Gastrocnemius medialis (tissue), 4 donors: Measurements from ENCODE around the gene SETBP1. TPM values are rescaled to one million over a fixed set of nuclear protein-coding genes. Genes with fewer than 3 reads are reported as not detected.

Experiments used
- ATAC-seq, 2 donors: fragments of 150-250 bp; one replicate each; pipeline ENCODE4 v1.9.1; 2016
- DNase-seq, 2 donors: peaks; one replicate each; pipeline ENCODE4 v3.0.0-alpha.2; 2019
- H3K27ac ChIP-seq, 4 donors: fragments of 200-600 bp; sonication (generic); 1 replicate in 1 of 4; 2 replicates in 3 of 4; pipeline ENCODE4 v1.5.1; 2016 to 2018; ENCODE audit warnings: mild to moderate bottlenecking in 2 of 4, moderate library complexity in 1 of 4
- H3K27me3 ChIP-seq, 3 donors: fragments of 200-600 bp; sonication (generic) in 2 of 3; 1 replicate in 1 of 3; 2 replicates in 2 of 3; pipeline versions ENCODE4 v1.5.1 to v1.6.0; 2016 to 2019; ENCODE audit warnings: mild to moderate bottlenecking in 1 of 3, moderate library complexity in 1 of 3
- H3K36me3 ChIP-seq, 2 donors: fragments of 200-600 bp; sonication (generic) in 1 of 2; one replicate each; pipeline ENCODE4 v1.5.1; 2017 to 2018
- H3K4me1 ChIP-seq, 2 donors: fragments of 200-600 bp; sonication (generic) in 1 of 2; one replicate each; pipeline ENCODE4 v1.5.1; 2016 to 2017; ENCODE audit warnings: mild to moderate bottlenecking in 2 of 2
- H3K4me3 ChIP-seq, 4 donors: fragments of 200-600 bp; sonication (generic) in 3 of 4; 1 replicate in 1 of 4; 2 replicates in 3 of 4; pipeline ENCODE4 v1.5.1; 2016 to 2019; ENCODE audit warnings: mild to moderate bottlenecking in 2 of 4
- H3K9me3 ChIP-seq, 3 donors: fragments of 200-600 bp; sonication (generic) in 2 of 3; 1 replicate in 1 of 3; 2 replicates in 2 of 3; pipeline ENCODE4 v1.5.1; 2016 to 2019
- CTCF ChIP-seq, 5 experiments: fragments of 450-650 bp in 3 of 5; fragments of 200-600 bp in 2 of 5; sonication (generic) in 2 of 5; IDR thresholded peaks in 4 of 5; conservative IDR thresholded peaks in 1 of 5; 1 replicate in 4 of 5; 2 replicates in 1 of 5; pipeline ENCODE4 v1.5.1; 2016 to 2019; ENCODE audit warnings: antibody characterized with exemption in 5 of 5, mild to moderate bottlenecking in 3 of 5, moderate library complexity in 3 of 5
- POLR2A ChIP-seq, 2 donors: fragments of 450-650 bp; IDR thresholded peaks; one replicate each; pipeline ENCODE4 v1.6.1; 2017; ENCODE audit warnings: antibody characterized with exemption in 2 of 2, mild to moderate bottlenecking in 2 of 2, moderate library complexity in 2 of 2
- in situ Hi-C, 4 donors: fragments of 200-750 bp; cut with MboI; loops; one replicate each; pipeline versions ENCODE4 v1.15.0 to v1.8.0; 2017; ENCODE audit warnings: low sequenced_read_pairs in 4 of 4
- intact Hi-C: fragments of 100-400 bp; cut with DNase I; formaldehyde crosslinking; loops from one replicate; pipeline ENCODE4 v1.15.1; 2023; ENCODE audit warnings: low total_unique reads
- total RNA-seq, 4 donors: library from RNA; depleted of rRNA; stranded (reverse); fragments of >200 nt; gene quantifications; one replicate each; pipeline versions ENCODE4 v1.1.0 to v1.2.3, GENCODE V29; 2016

The SETBP1 gene
- total RNA-seq, 4 donors from 2014 or later: 9.2 to 20.0 (median 15.3) TPM

- no peak overlapping the region for H3K27ac ChIP-seq
- H3K36me3 ChIP-seq: no peaks in the 10 kb centered on the region
- TF ChIP-seq CTCF (IDR thresholded peaks at IDR 0.05 in 4 of 5, conservative IDR thresholded peaks at IDR 0.05 in 1 of 5) (no peak), POLR2A (IDR thresholded peaks at IDR 0.05) (no peak)
- H3K4me3 ChIP-seq: no peak overlapping the region
- no peak for DNase-seq
- H3K27me3 ChIP-seq: no peaks in the 10 kb centered on the region
- intact Hi-C loops (no loop called here), in situ Hi-C loops (loop anchor here in 1 of 4 donors (25.0 kb wide), 1 partner anchor 328 kb away; no protein-coding TSS in a partner anchor)
- H3K4me1 ChIP-seq: peaks cover 0 to 5% of the 10 kb centered on the region in 2 donors
- peak in 1 of 2 donors; percentile 50 for ATAC-seq
- H3K9me3 ChIP-seq: no peaks in the 10 kb centered on the region
Observed at GRCh38 chr18:45059695-45060094, 379.0 kb downstream of the SETBP1 start.

- no peak for DNase-seq
- Histone ChIP-seq H3K4me3 (no peak overlapping the region), H3K27me3 (no peaks in the 10 kb centered on the region), H3K9me3 (no peaks in the 10 kb centered on the region), H3K4me1 (peaks cover 0 to 5% of the 10 kb centered on the region in 2 donors), H3K36me3 (no peaks in the 10 kb centered on the region), H3K27ac (no peak overlapping the region)
- in situ Hi-C loops (loop anchor here in 1 of 4 donors (25.0 kb wide), 1 partner anchor 327 kb away; no protein-coding TSS in a partner anchor), intact Hi-C loops (no loop called here)
- TF ChIP-seq CTCF (IDR thresholded peaks at IDR 0.05 in 4 of 5, conservative IDR thresholded peaks at IDR 0.05 in 1 of 5) (no peak), POLR2A (IDR thresholded peaks at IDR 0.05) (no peak)
- no peak for ATAC-seq
Observed at GRCh38 chr18:45060102-45060501, 379.4 kb downstream of the SETBP1 start.

GRCh38 chr18:45061359-45061758, 380.7 kb downstream of the SETBP1 start:
- Histone ChIP-seq H3K36me3 (no peaks in the 10 kb centered on the region), H3K4me3 (no peak overlapping the region), H3K4me1 (peaks cover 5 to 16% of the 10 kb centered on the region in 2 donors), H3K9me3 (no peaks in the 10 kb centered on the region), H3K27ac (no peak overlapping the region), H3K27me3 (no peaks in the 10 kb centered on the region)
- TF ChIP-seq CTCF (IDR thresholded peaks at IDR 0.05 in 4 of 5, conservative IDR thresholded peaks at IDR 0.05 in 1 of 5) (no peak), POLR2A (IDR thresholded peaks at IDR 0.05) (no peak)
- in situ Hi-C loops (loop anchor here in 1 of 4 donors (25.0 kb wide), 1 partner anchor 326 kb away; no protein-coding TSS in a partner anchor), intact Hi-C loops (no loop called here)
- DNase-seq (no peak), ATAC-seq (no peak)

GRCh38 chr18:45063246-45064038, 382.8 kb downstream of the SETBP1 start:
- ATAC-seq (no peak), DNase-seq (no peak)
- Histone ChIP-seq H3K4me3 (no peak overlapping the region), H3K4me1 (peaks cover 9 to 28% of the 10 kb centered on the region in 2 donors), H3K9me3 (no peaks in the 10 kb centered on the region), H3K27ac (no peak overlapping the region), H3K27me3 (no peaks in the 10 kb centered on the region), H3K36me3 (no peaks in the 10 kb centered on the region)
- no peak for TF ChIP-seq POLR2A (IDR thresholded peaks at IDR 0.05)
- TF ChIP-seq CTCF (IDR thresholded peaks at IDR 0.05 in 4 of 5, conservative IDR thresholded peaks at IDR 0.05 in 1 of 5): no peak
- in situ Hi-C loops: loop anchor here in 1 of 4 donors (25.0 kb wide), 1 partner anchor 324 kb away; no protein-coding TSS in a partner anchor
- intact Hi-C loops: no loop called here
